Central memory CD4-positive, alpha-beta T cell (primary cell): ENCODE results near the gene RNU6-9.
"Not testable (repeated sequence)": the region's sequence is repeated elsewhere in the genome, so short reads cannot be mapped to it uniquely, and the experiment has no call there.

ENCODE experiments used
- DNase-seq: peaks from one replicate; pipeline ENCODE4 v3.0.0; 2022

RNU6-9 gene

DNA sequence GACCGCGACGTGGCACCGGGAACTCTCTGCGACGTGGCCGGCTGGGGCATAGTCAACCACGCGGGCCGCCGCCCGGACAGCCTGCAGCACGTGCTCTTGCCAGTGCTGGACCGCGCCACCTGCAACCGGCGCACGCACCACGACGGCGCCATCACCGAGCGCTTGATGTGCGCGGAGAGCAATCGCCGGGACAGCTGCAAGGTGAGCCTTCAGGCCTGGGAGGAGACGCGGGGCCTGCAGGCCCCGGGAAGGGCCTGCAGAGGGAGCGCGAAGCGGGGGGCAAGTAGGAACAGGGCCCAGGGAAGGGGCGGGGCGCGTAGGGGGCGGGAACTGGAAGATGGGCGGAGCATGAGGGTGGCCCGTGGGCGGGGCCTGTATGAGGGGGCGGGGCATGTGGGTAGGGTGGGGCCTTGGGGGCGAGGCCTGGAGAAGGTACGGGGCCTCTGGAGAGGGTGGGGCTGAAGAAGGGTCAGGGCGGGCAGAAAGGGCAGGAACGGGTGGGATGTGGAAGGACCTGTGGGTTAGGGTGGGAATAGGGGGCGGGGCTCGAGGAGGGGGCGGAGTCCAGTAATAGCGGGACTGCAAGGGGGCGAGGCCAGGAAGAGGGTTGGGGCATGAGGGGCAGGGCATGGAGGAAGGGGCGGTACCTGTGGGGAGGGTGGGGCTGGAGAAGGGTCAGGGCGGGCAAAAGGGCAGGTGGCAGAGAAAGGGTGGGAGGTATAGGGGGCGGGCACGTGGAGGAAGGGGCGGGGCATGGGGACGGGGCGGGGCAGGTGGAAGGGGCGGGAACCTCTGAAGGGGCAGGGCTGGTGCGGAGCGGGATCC, 31.3 kb upstream of the RNU6-9 start:
- peak; percentile 37 for DNase-seq

DNA sequence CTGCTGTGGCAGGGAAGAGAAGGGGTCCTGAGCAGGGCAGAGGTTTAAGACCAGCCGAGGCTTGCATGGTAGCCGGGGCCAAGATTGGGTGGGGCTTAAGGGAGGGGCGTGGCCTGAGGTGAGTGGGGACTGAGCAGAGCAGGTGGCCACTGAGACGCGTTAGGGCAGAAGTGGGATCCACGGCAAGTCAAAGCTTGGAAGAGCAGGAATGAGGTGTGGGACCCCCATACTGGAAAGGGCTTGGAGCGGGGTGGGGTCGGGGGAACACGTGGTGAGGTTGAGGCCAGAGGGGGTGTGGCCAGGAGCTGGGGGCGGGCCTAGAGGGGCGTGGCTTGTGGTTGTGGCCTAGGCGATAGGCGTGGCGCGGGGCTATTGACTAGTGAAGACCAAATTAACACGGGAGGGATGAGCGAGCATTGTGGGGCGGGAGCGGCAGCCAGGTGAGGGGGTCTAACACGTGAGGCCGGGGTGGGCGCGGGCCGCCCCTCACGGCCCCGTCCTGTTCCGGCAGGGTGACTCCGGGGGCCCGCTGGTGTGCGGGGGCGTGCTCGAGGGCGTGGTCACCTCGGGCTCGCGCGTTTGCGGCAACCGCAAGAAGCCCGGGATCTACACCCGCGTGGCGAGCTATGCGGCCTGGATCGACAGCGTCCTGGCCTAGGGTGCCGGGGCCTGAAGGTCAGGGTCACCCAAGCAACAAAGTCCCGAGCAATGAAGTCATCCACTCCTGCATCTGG, 30.5 kb upstream of the RNU6-9 start:
- peak; percentile 75 for DNase-seq

DNA sequence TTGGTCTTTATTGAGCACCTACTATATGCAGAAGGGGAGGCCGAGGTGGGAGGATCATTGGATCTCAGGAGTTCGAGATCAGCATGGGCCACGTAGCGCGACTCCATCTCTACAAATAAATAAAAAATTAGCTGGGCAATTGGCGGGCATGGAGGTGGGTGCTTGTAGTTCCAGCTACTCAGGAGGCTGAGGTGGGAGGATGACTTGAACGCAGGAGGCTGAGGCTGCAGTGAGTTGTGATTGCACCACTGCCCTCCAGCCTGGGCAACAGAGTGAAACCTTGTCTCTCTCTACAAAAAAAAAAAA, 30.0 kb upstream of the RNU6-9 start:
- no peak for DNase-seq

DNA sequence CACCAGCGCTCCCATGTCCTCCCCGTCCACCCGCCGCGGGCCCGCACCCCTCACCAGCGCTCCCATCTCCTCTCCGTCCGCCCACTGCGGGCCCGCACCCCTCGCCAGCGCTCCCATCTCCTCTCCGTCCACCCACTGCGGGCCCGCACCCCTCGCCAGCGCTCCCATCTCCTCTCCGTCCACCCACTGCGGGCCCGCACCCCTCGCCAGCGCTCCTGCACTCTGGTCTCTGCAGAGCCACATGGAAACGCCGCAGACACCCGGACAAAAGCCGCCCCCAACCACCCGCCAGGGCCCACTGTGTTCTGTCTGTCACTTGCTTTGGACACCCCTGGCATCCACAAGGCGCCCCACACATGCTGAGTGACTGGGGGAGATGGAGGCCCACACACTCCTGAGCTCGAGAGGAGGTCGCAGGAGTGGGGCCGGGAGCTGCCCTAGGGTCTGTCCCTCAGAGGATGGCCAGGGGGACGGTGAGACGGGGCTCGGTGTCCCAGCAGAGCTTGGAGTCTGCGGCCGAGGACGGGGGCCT, 26.4 kb upstream of the RNU6-9 start:
- no peak for DNase-seq

DNA sequence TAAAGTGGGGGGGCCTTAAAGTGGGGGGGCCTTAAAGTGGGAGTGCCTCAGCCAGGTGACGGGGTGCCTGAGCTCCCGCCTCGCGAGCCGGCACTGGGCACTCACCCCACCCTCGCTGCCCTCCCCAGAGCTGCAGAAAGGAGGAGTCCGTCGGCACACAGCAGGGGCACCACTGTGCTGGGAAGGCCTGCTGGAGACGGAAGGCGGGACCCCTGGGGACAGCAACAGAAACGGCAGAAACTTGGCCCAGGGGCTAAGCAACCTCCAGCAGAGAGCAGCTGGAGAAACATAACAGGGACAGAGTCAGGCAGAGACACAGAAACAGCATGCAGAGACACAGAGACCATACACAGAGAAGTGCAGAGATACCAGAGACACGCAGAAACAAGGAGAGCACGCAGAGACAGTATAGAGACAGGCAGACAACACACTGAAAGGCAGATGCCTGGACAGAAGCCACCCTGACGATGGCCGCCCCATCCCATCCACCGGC, 25.9 kb upstream of the RNU6-9 start:
- no peak for DNase-seq

DNA sequence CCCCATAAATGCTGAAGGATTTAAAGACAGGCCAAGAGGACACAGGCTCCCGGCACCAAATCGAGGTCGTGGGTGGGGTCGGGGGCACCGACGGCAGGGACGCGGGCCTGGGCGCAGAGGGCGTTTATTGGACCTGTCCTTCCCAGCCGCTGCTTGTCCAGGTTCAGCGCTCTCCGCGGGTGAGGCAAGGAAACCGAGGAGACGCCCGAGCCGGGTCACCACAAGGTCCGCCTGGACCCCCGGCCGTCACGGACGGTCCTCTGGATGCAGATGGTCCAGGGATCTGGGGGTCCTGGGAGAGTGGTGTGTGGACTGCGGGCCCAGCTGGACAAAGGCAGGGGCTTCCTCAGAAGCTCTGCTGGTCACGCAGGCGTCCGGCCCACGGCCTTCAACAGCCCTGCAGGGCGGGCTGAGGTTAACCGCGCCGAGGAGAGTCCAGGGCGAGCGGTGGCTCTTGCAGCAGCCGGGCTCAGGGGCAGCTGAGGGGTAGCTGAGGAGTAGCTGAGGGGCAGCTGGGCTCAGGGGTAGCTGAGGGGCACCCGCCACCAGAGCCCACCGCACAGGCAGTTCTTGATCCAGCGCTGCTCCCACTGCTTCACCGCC, 25.3 kb upstream of the RNU6-9 start:
- DNase-seq, result no peak

DNA sequence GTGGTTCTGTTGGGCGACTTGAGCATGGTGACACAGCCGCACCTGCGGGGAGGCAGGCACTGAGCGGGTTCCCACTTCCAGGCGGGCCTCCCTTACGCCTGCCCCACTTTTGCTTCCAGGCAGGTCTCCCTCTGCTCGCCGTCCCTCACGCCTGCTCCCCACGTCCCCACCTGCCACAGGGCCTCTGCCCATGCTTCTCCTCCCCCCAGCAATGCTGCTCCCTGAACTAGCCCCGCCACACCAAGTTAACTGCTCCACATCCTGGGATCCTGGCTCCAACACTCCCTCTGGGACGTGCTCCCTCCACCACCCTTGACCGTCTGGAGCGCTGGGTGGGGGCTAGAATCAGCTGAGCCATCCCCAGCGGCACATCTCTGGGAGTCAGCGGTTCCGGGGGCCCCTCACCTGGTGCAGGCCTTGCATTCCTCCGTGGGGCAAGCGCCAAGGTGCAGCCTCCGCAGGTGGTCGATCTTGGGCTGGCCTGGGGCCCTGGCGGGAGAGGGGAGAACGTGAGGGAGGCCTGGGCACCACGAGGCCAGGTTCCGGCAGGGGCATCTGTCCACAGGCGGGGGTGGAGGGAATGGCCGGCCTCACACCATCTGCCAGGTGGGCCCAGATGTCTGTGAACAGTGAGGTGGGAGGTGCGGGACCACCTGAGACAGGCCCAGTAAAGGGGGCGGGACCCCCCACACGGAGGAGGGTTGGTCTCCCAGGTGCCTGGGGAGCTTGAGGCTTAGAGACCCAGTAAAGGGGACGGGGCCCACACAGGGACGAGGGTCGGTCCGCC, 24.6 kb upstream of the RNU6-9 start:
- no peak for DNase-seq

DNA sequence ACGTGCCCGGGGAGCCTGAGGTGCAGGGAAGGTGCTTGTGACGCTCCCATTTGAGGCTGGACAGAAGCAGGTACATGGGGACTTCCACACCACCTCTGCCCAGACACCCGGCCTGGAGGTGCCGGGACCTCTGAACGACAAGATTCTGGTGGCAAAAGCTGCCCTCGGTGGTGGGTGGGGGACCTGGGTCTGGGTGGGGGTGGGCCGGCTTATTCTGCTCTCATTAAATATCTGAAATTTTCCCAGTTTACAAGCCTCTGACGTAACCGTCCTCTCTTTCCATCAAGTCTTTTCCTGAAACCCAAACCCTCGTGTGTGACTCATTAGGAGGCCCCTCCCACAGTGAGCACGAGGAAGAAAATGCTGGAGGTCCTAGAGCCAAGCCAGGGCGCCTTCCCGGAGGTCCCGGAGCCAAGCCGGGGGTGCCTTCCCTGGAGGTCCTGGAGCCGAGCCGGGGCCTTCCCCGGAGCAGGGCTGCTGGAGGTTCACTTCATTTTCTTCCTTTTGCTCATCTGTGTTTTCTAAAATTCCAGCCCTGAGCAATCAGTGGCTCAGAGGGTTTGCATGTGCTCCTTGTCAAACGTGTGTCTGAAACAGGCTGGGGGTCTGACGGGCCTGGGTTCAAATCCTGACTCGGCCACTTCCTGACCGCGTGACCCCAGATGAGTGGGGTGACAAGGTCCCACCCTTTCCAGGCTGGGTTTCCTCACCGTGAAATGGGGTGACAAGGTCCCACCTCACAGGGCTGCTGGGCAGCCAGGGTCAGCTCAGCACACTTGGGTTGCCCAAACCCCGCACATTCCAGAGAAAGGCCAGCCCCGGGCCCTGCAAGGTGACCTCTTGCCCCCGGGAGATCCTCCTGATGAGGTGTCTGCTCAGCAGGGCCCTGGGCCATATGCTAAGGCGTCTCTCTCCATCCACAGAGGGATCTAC, 23.8 kb upstream of the RNU6-9 start:
- no peak for DNase-seq

DNA sequence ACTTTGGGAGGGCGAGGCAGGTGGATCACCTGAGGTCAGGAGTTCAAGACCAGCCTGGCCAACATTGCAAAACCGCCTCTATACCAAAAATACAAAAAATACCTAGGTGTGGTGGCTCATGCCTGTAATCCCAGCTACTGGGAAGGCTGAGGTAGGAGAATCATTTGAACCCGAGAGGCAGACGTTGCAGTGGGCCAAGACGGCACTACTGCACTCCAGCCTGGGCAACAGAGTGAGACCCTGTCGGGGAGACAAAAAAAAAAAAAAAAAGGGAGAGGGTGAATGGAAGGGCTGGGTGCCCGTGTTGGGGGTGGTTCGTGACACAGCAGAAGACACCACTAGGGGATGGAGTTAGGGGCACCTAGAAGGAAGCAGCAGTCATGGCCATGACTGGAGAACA, 23.0 kb upstream of the RNU6-9 start:
- no peak for DNase-seq

DNA sequence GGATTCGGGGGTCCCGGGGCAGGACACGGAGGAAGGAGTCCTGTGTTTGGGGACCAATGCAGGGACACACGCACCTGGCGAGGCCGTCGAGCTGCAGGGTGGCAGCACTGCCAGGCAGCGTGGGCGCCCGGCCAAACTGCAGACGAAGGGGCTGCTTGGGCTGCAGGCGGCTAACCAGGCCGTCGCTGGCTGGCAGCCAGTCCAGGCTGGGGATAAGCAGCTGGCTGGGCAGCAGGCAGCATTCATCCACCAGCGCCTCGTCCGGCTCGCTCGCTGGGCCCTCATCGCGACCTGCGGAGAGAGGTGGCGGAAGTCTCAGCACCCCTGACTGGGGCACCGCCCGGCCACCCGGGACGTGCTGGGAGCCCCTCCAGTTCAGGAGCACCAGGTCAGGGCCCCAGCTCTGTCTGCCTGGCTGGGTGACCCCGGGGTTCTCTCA, 22.3 kb upstream of the RNU6-9 start:
- no peak for DNase-seq

DNA sequence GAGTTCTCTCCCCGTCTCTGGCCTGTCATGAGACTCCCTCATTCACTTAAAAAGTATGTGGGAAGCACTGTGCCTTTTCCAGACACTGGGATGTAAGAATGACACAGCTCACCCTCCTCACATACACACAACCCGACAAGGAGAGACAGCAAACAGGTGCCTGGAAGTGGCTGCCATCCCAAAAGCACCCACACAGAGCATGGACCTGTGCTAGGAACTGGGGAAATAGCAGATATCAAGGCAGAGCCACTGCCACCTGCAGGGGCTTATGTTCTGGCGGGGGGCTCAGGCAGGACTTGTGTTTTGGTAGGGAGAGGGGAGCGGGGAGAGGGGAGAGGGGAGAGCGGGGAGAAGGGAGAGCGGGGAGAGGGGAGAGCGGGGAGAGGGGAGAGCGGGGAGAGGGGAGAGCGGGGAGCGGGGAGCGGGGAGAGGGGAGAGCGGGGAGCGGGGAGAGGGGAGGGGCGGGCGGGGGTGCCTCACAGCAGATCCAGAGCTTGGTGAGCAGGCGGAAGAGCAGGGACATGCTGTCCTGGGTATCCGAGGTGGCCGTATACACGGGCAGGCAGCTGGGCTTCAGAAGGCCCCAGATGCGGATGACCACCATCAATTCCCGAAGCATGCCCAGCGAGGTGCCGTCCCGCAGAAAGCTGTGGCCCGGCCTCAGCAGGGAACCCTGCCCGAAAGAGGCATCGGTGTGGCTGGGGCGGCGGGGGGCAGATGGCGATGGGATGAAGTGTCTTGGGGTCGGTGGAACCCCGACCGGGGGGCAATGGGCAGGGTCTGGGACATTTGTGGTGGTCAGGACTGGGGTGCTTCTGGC, 21.6 kb upstream of the RNU6-9 start:
- DNase-seq, result no peak

DNA sequence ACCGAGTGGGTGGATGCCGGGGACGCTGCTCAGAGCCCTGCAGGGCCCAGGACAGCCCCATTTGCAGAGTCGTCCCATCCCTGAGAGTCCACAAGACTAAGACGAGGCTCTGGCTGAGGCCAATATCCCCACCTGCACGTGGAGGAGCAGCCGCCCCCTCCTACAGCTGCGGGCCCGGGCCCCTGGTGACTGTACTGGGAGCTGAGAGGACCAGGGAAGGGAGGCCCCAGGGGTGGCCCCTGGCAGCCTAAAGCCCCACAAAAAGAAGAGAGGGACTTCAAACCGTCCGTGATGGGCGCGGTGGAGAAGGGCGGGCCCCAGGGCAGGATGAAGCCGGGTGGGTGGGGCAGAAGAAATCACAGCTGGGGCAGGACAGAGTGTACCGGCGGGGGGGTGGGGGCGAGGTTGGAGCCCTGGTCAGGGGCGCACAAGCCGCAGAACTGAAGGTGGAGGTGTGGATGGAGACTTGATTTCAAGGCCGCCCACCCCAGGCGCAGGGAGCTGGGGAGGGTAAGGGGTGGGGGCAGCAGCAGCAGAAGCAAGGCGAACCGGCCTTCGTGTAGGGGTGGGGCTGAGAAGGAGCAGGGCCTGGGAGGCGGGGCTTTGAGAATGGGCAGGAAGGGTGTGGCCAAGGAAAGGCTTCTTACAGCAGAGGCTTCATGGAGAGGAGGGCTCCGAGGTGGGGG, 20.9 kb upstream of the RNU6-9 start:
- peak; percentile 79 for DNase-seq

DNA sequence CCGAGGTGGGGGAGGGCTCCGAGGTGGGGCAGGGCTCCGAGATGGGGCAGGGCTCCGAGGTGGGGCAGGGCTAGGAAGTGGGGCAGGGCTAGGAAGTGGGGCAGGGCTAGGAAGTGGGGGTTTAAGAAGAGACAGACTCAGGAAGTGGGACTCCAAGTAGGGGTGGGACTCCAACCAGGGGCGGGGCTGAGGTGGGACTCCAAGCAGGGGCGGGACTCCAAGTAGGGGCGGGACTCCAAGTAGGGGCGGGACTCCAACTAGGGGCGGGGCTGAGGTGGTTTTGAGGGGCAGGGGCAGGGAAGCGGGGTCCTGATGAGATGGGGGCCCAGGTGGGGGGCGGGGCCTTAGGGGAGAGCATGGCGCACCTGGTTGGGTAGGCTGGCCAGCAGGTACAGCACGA, 20.2 kb upstream of the RNU6-9 start:
- peak; percentile 82 for DNase-seq

DNA sequence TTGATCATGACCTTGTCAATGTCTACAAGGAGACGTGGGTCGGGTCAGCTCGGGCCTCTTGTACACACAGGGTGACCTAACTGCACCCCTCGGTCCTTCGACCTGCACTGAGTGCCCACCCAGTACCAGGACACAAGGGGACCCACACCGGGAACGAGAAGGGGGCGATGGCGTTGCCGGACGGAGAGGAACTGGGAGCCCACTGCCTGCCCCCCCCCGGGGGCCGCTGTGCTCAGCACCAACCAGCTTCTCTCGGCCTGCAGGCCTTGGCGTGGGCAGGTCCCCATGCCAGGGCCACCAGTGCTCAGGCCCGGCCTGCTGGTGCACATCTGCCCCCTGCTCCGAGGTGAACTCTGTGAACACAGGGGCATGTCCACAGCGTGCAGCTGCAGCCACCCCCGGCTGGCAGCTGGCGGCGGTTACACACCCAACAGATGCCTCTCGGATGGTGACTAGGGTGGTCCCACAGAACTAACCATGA, 19.7 kb upstream of the RNU6-9 start:
- no peak for DNase-seq

DNA sequence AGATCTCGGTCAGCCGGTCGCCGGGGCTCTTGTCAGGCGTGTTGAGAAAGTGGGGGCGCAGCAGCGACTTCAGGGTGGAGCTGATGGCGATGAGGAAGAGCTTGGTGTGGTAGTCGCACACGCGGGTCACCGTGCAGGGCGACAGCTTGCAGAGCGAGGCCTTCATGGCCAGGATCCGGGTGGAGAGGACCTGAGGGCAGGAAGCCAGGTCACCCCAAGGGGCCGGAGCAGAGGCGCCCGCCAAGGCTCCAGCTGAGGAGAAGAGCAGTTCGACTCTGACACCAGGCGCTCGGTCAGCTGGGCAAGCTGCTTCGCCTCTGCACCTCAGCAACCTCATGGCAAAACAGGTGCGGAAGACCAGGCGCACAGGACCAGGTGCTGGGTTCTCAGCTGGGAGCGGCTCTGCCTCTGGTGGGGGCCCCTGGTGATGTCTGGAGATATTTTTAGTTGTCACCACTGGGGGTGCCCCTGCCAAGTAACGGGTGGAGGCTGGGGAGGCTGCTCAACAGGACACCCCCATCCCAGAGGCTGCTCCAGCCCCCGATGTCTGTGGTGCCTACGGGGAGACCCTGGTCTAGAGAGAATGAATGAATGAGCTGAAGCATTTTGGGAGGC, 17.9 kb upstream of the RNU6-9 start:
- DNase-seq, result no peak

DNA sequence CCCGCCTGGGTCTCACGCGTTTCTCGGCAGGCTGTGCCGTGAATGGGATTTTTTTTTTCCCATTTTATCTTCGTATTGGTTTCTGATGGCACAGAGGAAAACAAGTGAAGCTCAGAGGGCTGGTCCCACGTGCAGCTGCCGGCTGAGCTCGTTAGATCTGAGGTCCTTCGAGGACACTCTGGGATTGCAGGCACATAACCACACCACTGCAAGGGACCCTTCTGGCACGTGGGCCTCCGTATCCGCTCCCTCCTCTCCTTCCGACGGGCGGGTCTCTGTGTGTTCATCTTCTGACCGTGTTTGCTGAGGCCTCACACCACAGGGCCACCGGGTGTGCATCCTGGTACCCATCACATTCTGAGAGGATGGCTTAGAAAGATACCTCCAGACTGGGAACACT, 17.2 kb upstream of the RNU6-9 start:
- no peak for DNase-seq

DNA sequence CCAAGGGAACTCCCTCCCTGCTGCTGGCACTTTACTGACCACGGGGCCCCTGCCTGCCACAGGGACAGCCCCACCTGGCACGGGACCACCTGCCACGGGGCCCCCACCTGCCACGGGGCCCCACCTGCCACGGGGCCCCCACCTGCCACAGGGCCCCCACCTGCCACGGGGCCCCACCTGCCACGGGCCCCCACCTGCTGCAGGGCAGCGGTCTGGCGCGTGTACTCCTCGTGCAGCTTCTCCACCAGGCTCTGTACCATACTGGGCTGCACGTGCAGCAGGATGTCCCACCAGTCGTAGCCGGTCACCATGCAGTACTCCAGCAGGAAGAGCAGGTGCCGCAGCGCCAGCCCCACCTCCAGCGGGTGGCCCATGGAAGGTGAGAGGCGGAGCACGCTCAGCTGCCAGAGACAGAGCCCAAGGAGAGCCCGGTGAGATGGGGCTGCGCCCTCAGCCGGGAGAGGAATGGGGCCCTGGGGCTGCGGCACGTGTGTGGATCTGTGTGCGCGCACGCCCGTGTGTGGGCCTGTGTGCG, 16.4 kb upstream of the RNU6-9 start:
- DNase-seq, result no peak

DNA sequence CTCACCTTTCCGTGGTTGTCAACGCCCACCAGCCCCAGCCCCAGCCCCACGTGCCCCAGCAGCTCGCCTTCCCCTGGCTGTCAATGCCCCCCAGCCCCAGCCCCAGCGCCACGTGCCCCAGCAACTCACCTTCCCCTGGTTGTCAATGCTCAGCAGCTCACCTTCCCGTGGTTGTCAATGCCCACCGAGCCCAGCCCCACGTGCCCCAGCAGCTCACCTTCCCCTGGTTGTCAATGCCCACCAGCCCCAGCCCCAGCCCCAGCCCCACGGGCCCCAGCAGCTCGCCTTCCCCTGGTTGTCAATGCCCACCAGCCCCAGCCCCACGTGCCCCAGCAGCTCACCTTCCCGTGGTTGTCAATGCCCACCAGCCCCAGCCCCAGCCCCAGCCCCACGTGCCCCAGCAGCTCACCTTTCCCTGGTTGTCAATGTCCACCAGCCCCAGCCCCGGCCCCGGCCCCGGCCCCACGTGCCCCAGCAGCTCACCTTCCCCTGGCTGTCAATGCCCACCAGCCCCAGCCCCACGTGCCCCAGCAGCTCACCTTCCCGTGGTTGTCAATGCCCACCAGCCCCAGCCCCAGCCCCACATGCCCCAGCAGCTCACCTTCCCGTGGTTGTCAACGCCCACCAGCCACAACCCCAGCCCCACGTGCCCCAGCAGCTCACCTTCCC, 15.2 kb upstream of the RNU6-9 start:
- not testable (repeated sequence) for DNase-seq
